K562 (cell line): ENCODE data around the gene EMD. TPM values are rescaled to one million over a fixed set of nuclear protein-coding genes. Genes with fewer than 3 reads are reported as not detected.

Source experiments
- ATAC-seq: fragments of 200-7000 bp; cut with Tn5 transposase; 3 replicates; pipeline ENCODE4 v1.9.1; 2020; ENCODE audit warnings: moderate library complexity
- BruUV-seq: library from RNA; stranded (reverse); fragments of 400-500 nt; replicated peaks from 2 replicates; lab custom pipeline; 2021; lab: Mats Ljungman, UMichigan
- CTCF ChIA-PET: fragments of 300-600 bp; formaldehyde crosslinking; extraction: SDS; loops from one replicate; lab custom pipeline; 2021; ENCODE audit warnings: low intra/inter-chr PET ratio; lab: Yijun Ruan, JAX
- POLR2A ChIA-PET: fragments of 300-600, 350-650 bp; sonication (Branson Sonifier 250); formaldehyde crosslinking; extraction: SDS; loops from one replicate; lab custom pipeline; 2021; ENCODE audit warnings: antibody characterized with exemption, inconsistent platforms; lab: Yijun Ruan, JAX
- DNase-seq, 4 experiments: peaks; one replicate each; pipeline versions ENCODE4 v3.0.0 to v3.0.0-alpha.2; 2011 to 2018; ENCODE audit warnings: low spot score in 3 of 4, mixed read lengths in 3 of 4; ENCODE audit errors: extremely low read depth in 1 of 4
- FAIRE-seq: peaks from 2 replicates; lab custom pipeline; 2011; peaks lifted over from hg19 to GRCh38; lab: Jason Lieb, UNC
- H2AFZ ChIP-seq: 2 replicates; pipeline ENCODE4 v1.6.0; 2011; ENCODE audit warnings: low read depth, low read length, control low read depth, inconsistent platforms
- H3K27ac ChIP-seq: fragments of 200-600 bp; 3 replicates; pipeline ENCODE4 v1.8.0; 2011; ENCODE audit warnings: low read depth, mild to moderate bottlenecking, control low read depth, inconsistent platforms, low read length, moderate library complexity, mixed read lengths; ENCODE audit errors: extremely low read depth
- H3K27me3 ChIP-seq, 2 experiments: fragments of 300-600 bp in 1 of 2; 2 replicates in 1 of 2; 3 replicates in 1 of 2; pipeline versions ENCODE4 v1.6.0 to v1.8.0; 2011; ENCODE audit warnings: inconsistent platforms in 2 of 2, low read length in 2 of 2, mild to moderate bottlenecking in 1 of 2, mixed read lengths in 1 of 2, moderate library complexity in 1 of 2; ENCODE audit not compliant: control insufficient read depth in 2 of 2, insufficient read depth in 2 of 2
- H3K36me3 ChIP-seq: fragments of 300-600 bp; 3 replicates; pipeline ENCODE4 v1.8.0; 2011; ENCODE audit warnings: mild to moderate bottlenecking, low read length, inconsistent platforms; ENCODE audit not compliant: control insufficient read depth, insufficient read depth
- H3K4me1 ChIP-seq, 2 experiments: fragments of 200-600 bp in 1 of 2; replicated peaks in 1 of 2; 2 replicates in 1 of 2; 3 replicates in 1 of 2; pipeline versions ENCODE4 v1.5.1 to v1.8.0; 2011; ENCODE audit warnings: inconsistent platforms in 2 of 2, low read length in 2 of 2, mild to moderate bottlenecking in 1 of 2, mixed read lengths in 1 of 2, moderate library complexity in 1 of 2; ENCODE audit not compliant: control insufficient read depth in 2 of 2, insufficient read depth in 2 of 2
- H3K4me2 ChIP-seq: 2 replicates; pipeline ENCODE4 v1.6.1; 2011; ENCODE audit warnings: low read length, control low read depth, inconsistent platforms, mixed read lengths; ENCODE audit not compliant: insufficient read depth
- H3K4me3 ChIP-seq: fragments of 200-600 bp; sonication (generic), shearing (Covaris generic); 2 replicates; pipeline ENCODE4 v1.5.1; 2016; ENCODE audit warnings: control low read depth, inconsistent platforms
- H3K79me2 ChIP-seq: fragments of 200-600 bp; 3 replicates; pipeline ENCODE4 v1.8.0; 2011; ENCODE audit warnings: low read length, inconsistent platforms; ENCODE audit not compliant: control insufficient read depth, insufficient read depth
- H3K9ac ChIP-seq, 2 experiments: 2 replicates each; pipeline versions ENCODE4 v1.6.0 to v1.6.1; 2011; ENCODE audit warnings: low read depth in 2 of 2, low read length in 2 of 2, control low read depth in 1 of 2, inconsistent platforms in 1 of 2, mild to moderate bottlenecking in 1 of 2, mixed read lengths in 1 of 2; ENCODE audit not compliant: insufficient read depth in 1 of 2
- H3K9me1 ChIP-seq: one replicate; pipeline ENCODE4 v1.6.0; 2011; ENCODE audit warnings: inconsistent platforms, mild to moderate bottlenecking, low read length, moderate library complexity; ENCODE audit not compliant: control insufficient read depth, insufficient read depth
- H3K9me3 ChIP-seq: replicated peaks from 2 replicates; pipeline ENCODE4 v1.5.1; 2011; ENCODE audit warnings: low read depth, low read length, inconsistent platforms; ENCODE audit not compliant: control insufficient read depth, insufficient read depth
- H4K20me1 ChIP-seq: replicated peaks from 2 replicates; pipeline ENCODE4 v1.6.1; 2011; ENCODE audit warnings: low read length, inconsistent platforms, mixed read lengths; ENCODE audit not compliant: control insufficient read depth, insufficient read depth
- CHD1 ChIP-seq: fragments of 200-600 bp; sonication (generic); IDR thresholded peaks from one replicate; pipeline ENCODE4 v1.6.1; 2012; ENCODE audit warnings: mild to moderate bottlenecking, moderate library complexity, low read length, inconsistent platforms
- NFIC ChIP-seq: fragments of 450-650 bp; IDR thresholded peaks from 2 replicates; pipeline ENCODE4 v1.6.1; 2017; ENCODE audit warnings: mild to moderate bottlenecking, inconsistent platforms
- POLR2A ChIP-seq: fragments of 450-650 bp; conservative IDR thresholded peaks from 2 replicates; pipeline ENCODE4 v1.6.1; 2016
- POLR2G ChIP-seq: fragments of 200-400 bp; formaldehyde crosslinking; IDR thresholded peaks from 2 replicates; pipeline ENCODE4 v1.6.1; 2017; ENCODE audit warnings: low read depth, mild to moderate bottlenecking, antibody characterized with exemption, low read length, moderate library complexity
- RBFOX2 ChIP-seq: fragments of 200-400 bp; formaldehyde crosslinking; IDR thresholded peaks from 2 replicates; pipeline ENCODE4 v1.6.1; 2017; ENCODE audit warnings: low read depth, mild to moderate bottlenecking, low read length, moderate library complexity
- RBM22 ChIP-seq: fragments of 200-400 bp; formaldehyde crosslinking; IDR thresholded peaks from 2 replicates; pipeline ENCODE4 v1.6.1; 2018; ENCODE audit warnings: low read length, low read depth; ENCODE audit not compliant: poor library complexity, severe bottlenecking
- TAF1 ChIP-seq: IDR thresholded peaks from 2 replicates; pipeline ENCODE4 v1.6.1; 2011; ENCODE audit warnings: mild to moderate bottlenecking, low read length, moderate library complexity; ENCODE audit not compliant: insufficient read depth, control insufficient read depth, severe bottlenecking; ENCODE audit errors: extremely low read depth
- ZFX ChIP-seq: sonication (generic); formaldehyde crosslinking; IDR thresholded peaks from 2 replicates; pipeline ENCODE4 v1.8.0; 2022; ENCODE audit warnings: mild to moderate bottlenecking, missing genetic modification reagents, moderate library complexity
- WGBS: fragments of 100-300 bp; shearing (Covaris generic); methylation state at CpG from one replicate; pipeline ENCODE4 v1.1.6; 2016; ENCODE audit warnings: low coverage, mixed read lengths; ENCODE audit not compliant: insufficient coverage; ENCODE audit errors: missing lambda C conversion rate; 5-methylcytosine and 5-hydroxymethylcytosine counted together
- in situ Hi-C: fragments of 300-500 bp; cut with MboI; formaldehyde crosslinking; loops from 4 replicates; pipeline ENCODE4 v1.15.0; 2018; ENCODE audit warnings: inconsistent platforms, mixed read lengths
- intact Hi-C: fragments of 100-400 bp; cut with micrococcal nuclease; formaldehyde crosslinking; loops from 2 replicates; pipeline ENCODE4 v1.14.2; 2022
- polyA plus RNA-seq, 8 experiments: library from polyadenylated mRNA; depleted of rRNA in 4 of 8; stranded (reverse) in 5 of 8; unstranded in 3 of 8; fragments of >200 nt; fragmentation: Nextera tagmentation in 2 of 8; fragmentation: Illumina TruSeq in 1 of 8; extraction: Ambion mirVana in 2 of 8; extraction: Trizol in 1 of 8; gene quantifications; 2 replicates each; pipeline versions ENCODE4 v1.2.1 to v1.2.3, GENCODE V29; 2011 to 2014; ENCODE audit warnings: inconsistent platforms in 1 of 8, missing spikeins in 1 of 8
- total RNA-seq, 7 experiments: library from RNA; depleted of rRNA in 6 of 7; stranded (reverse); fragments of >200 nt in 6 of 7; fragmentation: Illumina TruSeq in 2 of 7; extraction: Trizol in 2 of 7; gene quantifications; 2 replicates each; pipeline versions ENCODE4 v1.2.1 to v1.2.3, GENCODE V29; 2011 to 2021; ENCODE audit warnings: low replicate concordance in 1 of 7
- TF ChIP-seq, protein P1 (sequence below): fragments of 250-450 bp; sonication (Bioruptor Pico); IDR thresholded peaks from 2 replicates; pipeline ENCODE4 v1.8.0; 2022; ENCODE audit warnings: moderate library complexity, mild to moderate bottlenecking, inconsistent platforms

The EMD gene
- total and polyA plus RNA-seq, 9 of the 15 experiments (the other 6 are each of a cell fraction or from before 2014, with no cell fraction given) = 2.3 to 206 (median 61.9) TPM

DNA sequence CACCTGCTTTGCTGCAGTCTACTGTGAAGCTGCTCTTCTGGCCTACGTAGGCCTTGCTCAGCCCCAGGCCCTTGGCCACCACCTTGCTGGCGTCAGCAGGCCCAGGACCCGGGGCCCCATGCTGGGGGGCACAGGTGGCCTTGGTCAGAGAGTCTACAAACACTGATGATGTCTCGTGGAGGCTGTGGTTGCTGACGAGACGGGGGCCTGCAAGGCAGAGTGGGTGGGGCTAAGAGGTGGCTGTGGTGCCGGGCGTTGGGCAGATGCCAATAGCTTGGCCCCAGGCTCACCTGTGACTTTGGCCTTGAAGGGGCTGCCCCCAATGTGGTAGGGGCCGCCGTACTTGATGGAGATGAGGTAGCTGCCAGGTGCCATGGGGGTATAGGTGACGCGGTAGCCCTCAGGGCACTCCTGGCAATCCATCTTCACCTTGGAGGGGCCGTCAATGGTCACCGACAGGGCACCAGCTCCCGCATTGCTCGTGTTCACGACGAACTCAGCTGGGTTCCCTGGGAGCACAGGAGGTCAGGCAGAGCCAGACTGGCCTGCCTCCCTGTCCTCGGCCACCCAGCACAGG is 29.6 kb upstream of the EMD start:
- WGBS = 80% methylated on average over 7 of the region's 19 CpGs
- BruUV-seq = no TSS peak
- Histone ChIP-seq H3K4me2 (no peak overlapping the region), H3K79me2 (no peaks in the 10 kb centered on the region), H3K9ac (peak overlapping the region in 1 of 2 experiments; percentile 4; a peak in 2 of 4 replicates), H3K27ac (no peak overlapping the region), H4K20me1 (peaks cover 13% of the 10 kb centered on the region), H3K27me3 (no peaks in the 10 kb centered on the region), H3K4me3 (no peak overlapping the region), H3K36me3 (peaks cover 64% of the 10 kb centered on the region; the same call in 2 of the 3 replicates), H3K4me1 (peaks cover 3 to 50% of the 10 kb centered on the region in 2 experiments; a peak in 3 of 5 replicates), H3K9me1 (no peaks in the 10 kb centered on the region), H2AFZ (no peak overlapping the region), H3K9me3 (no peaks in the 10 kb centered on the region)
- no peak for ATAC-seq
- intact Hi-C loops = no loop called here
- ChIA-PET POLR2A (interaction anchor here (0.6 to 1.4 kb wide), 7 partner anchors 9 to 677 kb away, joined by 3 to 5 read pairs (median 3); partner anchors contain the start of genes FUNDC2 and RPL10), CTCF (no interaction called here)
- DNase-seq = no peak
- TF ChIP-seq NFIC (0 out of 2 replicates have a peak, but pooled peaks have one; percentile 22), RBM22 (peak; percentile 43), CHD1 (no peak), ZFX (CRISPR knock-in tag) (peak; percentile 21; the same call in 1 of the 2 replicates), POLR2A (0 out of 2 replicates have a peak, but pooled peaks have one; percentile 2), TAF1 (no peak), POLR2G (peak; percentile 64), RBFOX2 (peak; percentile 34)
- TF ChIP-seq, protein P1, sequence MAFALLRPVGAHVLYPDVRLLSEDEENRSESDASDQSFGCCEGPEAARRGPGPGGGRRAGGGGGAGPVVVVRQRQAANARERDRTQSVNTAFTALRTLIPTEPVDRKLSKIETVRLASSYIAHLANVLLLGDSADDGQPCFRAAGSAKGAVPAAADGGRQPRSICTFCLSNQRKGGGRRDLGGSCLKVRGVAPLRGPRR (CRISPR knock-in tag) = no peak
- FAIRE-seq = no peak
- in situ Hi-C loops = no loop called here
